Measurements from ENCODE around the gene CADM1. TPM values are rescaled to one million over a fixed set of nuclear protein-coding genes. Genes with fewer than 3 reads are reported as not detected.

CADM1 gene
- total and polyA plus RNA-seq, 10 of the 15 experiments (the other 5 are each of a cell fraction or from before 2014, with no cell fraction given) = 0.03 to 0.48 (median 0.15) TPM; not detected in 3

- in situ Hi-C loops (cut with MboI) = no loop called here
Observed at GRCh38 chr11:115430345-115430744, 73.9 kb downstream of the CADM1 start.

GRCh38 chr11:115428306-115428705 is 75.9 kb downstream of the CADM1 start:
- intact Hi-C loops (cut with micrococcal nuclease; ENCODE audit: unreplicated experiment) = no loop called here
- TF ChIP-seq E4F1 (IDR thresholded peaks at IDR 0.05; ENCODE audit: borderline replicate concordance, partially characterized antibody) (no peak), PAX5 (IDR thresholded peaks at IDR 0.05; ENCODE audit: borderline replicate concordance, low read depth, low read length) (no peak), ASH2L (IDR thresholded peaks at IDR 0.05; ENCODE audit: borderline replicate concordance, low read depth) (no peak), ZBED1 (IDR thresholded peaks at IDR 0.05; ENCODE audit: borderline replicate concordance) (no peak), BCLAF1 (IDR thresholded peaks at IDR 0.05) (no peak), JUNB (IDR thresholded peaks at IDR 0.05) (no peak), NBN (IDR thresholded peaks at IDR 0.05) (no peak)

More at GRCh38 chr11:115430345-115430744, 73.9 kb downstream of the CADM1 start:
- ChIA-PET RAD21 (ENCODE audit: unreplicated experiment) (no interaction called here), POLR2A (no interaction called here), SMC1A (ENCODE audit: uncharacterized antibody, unreplicated experiment) (no interaction called here), CTCF (no interaction called here)
- H3K4me3 ChIP-seq = no peak overlapping the region
- intact Hi-C loops (cut with micrococcal nuclease; ENCODE audit: unreplicated experiment) = no loop called here
- no peaks in the 10 kb centered on the region for H3K9me3 ChIP-seq (replicated peaks; ENCODE audit: control insufficient read depth, insufficient read depth, low read length)
- no peaks in the 10 kb centered on the region for H4K20me1 ChIP-seq (ENCODE audit: control insufficient read depth, insufficient read depth)
- ATAC-seq = no peak
- no peaks in the 10 kb centered on the region for H3K79me2 ChIP-seq (ENCODE audit: control insufficient read depth, insufficient read depth, low read length)
- no peak for TF ChIP-seq RFX5 (IDR thresholded peaks at IDR 0.05; ENCODE audit: low read depth, low read length)
- no peak for TF ChIP-seq POU2F2 (IDR thresholded peaks at IDR 0.05; ENCODE audit: borderline replicate concordance, low read depth, low read length)
- no peak for TF ChIP-seq IRF4 (IDR thresholded peaks at IDR 0.05; ENCODE audit: low read depth, low read length)
- TF ChIP-seq MTA2 (IDR thresholded peaks at IDR 0.05; ENCODE audit: low read depth) = no peak
- TF ChIP-seq CREM (IDR thresholded peaks at IDR 0.05; ENCODE audit: low read depth) = no peak
- no peak for TF ChIP-seq KLF5 (IDR thresholded peaks at IDR 0.05; ENCODE audit: partially characterized antibody)
- TF ChIP-seq PKNOX1 (IDR thresholded peaks at IDR 0.05) = no peak
- no peak for TF ChIP-seq YY1 (IDR thresholded peaks at IDR 0.05; ENCODE audit: low read depth, low read length)
- TF ChIP-seq JUNB (IDR thresholded peaks at IDR 0.05) = no peak
- TF ChIP-seq SP1 (IDR thresholded peaks at IDR 0.05; ENCODE audit: low read depth, low read length) = no peak
- no peak for TF ChIP-seq CBFB (IDR thresholded peaks at IDR 0.05; ENCODE audit: low read depth)
- H3K4me1 ChIP-seq (ENCODE audit: control insufficient read depth, insufficient read depth, low read length) = no peaks in the 10 kb centered on the region
- no peaks in the 10 kb centered on the region for H3K36me3 ChIP-seq (ENCODE audit: control insufficient read depth in 2 of 2, insufficient read depth in 2 of 2, low read length in 1 of 2)
- H2AFZ ChIP-seq (ENCODE audit: control insufficient read depth, low read depth, low read length) = no peak overlapping the region
- no peak overlapping the region for H3K4me2 ChIP-seq (ENCODE audit: control insufficient read depth, insufficient read depth)
- H3K27ac ChIP-seq (ENCODE audit: control insufficient read depth, insufficient read depth) = no peak overlapping the region
- no peak for DNase-seq (ENCODE audit: low read depth, low spot score)
- 100% methylated on average over 1 of the region's 1 CpG for WGBS (ENCODE audit: insufficient coverage, insufficient replicate concordance, low lambda C conversion rate, missing lambda C conversion rate)
- no peak for FAIRE-seq
- no TSS peak for BruUV-seq (replicated peaks)
- no peak overlapping the region for H3K9ac ChIP-seq (ENCODE audit: control insufficient read depth, insufficient read depth, low read length)
- no peaks in the 10 kb centered on the region; a peak in 2 of 4 replicates for H3K27me3 ChIP-seq (replicated peaks in 1 of 2; ENCODE audit: control insufficient read depth in 2 of 2, insufficient read depth in 2 of 2, low read length in 1 of 2)

More at GRCh38 chr11:115428306-115428705, 75.9 kb downstream of the CADM1 start:
- H3K36me3 ChIP-seq (ENCODE audit: control insufficient read depth in 2 of 2, insufficient read depth in 2 of 2, low read length in 1 of 2) = no peaks in the 10 kb centered on the region
- ATAC-seq (no peak), FAIRE-seq (no peak), DNase-seq (ENCODE audit: low read depth, low spot score) (no peak)
- no peak overlapping the region for H2AFZ ChIP-seq (ENCODE audit: control insufficient read depth, low read depth, low read length)
- ChIA-PET SMC1A (ENCODE audit: uncharacterized antibody, unreplicated experiment) (no interaction called here), POLR2A (no interaction called here), RAD21 (ENCODE audit: unreplicated experiment) (no interaction called here), CTCF (no interaction called here)
- H3K9me3 ChIP-seq (replicated peaks; ENCODE audit: control insufficient read depth, insufficient read depth, low read length) = no peaks in the 10 kb centered on the region
- no peaks in the 10 kb centered on the region; a peak in 1 of 4 replicates for H3K27me3 ChIP-seq (replicated peaks in 1 of 2; ENCODE audit: control insufficient read depth in 2 of 2, insufficient read depth in 2 of 2, low read length in 1 of 2)
- H3K4me1 ChIP-seq (ENCODE audit: control insufficient read depth, insufficient read depth, low read length) = no peaks in the 10 kb centered on the region
- in situ Hi-C loops (cut with MboI) = no loop called here
- H3K4me2 ChIP-seq (ENCODE audit: control insufficient read depth, insufficient read depth) = no peak overlapping the region
- no TSS peak for BruUV-seq (replicated peaks)
- H3K79me2 ChIP-seq (ENCODE audit: control insufficient read depth, insufficient read depth, low read length) = no peaks in the 10 kb centered on the region
- H3K9ac ChIP-seq (ENCODE audit: control insufficient read depth, insufficient read depth, low read length) = no peak overlapping the region
- H3K4me3 ChIP-seq = no peak overlapping the region
- no peaks in the 10 kb centered on the region for H4K20me1 ChIP-seq (ENCODE audit: control insufficient read depth, insufficient read depth)
- no peak overlapping the region for H3K27ac ChIP-seq (ENCODE audit: control insufficient read depth, insufficient read depth)
